HG02798 (cell line): ENCODE results near the gene GPR155.
"Not testable (repeated sequence)": the region's sequence is repeated elsewhere in the genome, so short reads cannot be mapped to it uniquely, and the experiment has no call there.

ENCODE experiments used
- ATAC-seq: cut with Tn5 transposase; IDR thresholded peaks from one replicate; pipeline ENCODE4 v1.9.1; 2021; ENCODE audit warnings: mild to moderate bottlenecking; ENCODE audit not compliant: unreplicated experiment, poor library complexity

The GPR155 gene

GRCh38 chr2:174492963-174493431, 6.2 kb upstream of the GPR155 start:
- peak; percentile 96 for ATAC-seq

GRCh38 chr2:174491947-174492346, 5.1 kb upstream of the GPR155 start:
- ATAC-seq, result no peak

GRCh38 chr2:174490051-174490450, 3.2 kb upstream of the GPR155 start:
- no peak for ATAC-seq

DNA sequence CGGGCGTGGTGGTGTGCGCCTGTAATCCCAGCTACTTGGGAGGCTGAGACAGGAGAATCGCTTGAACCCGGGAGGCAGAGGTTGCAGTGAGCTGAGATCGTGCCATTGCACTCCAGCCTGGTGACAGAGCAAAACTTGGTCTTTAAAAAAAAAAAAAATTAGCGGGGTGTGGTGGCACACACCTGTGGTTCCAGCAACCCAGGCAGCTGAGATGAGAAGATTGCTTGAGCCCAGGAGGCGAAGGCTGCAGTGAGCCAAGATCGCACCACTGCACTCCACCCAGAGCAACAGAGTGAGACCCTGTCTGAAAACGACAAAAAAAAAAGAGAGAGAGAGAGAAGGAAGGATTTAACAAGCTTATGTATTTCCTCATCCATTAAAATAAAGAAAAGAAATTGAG, 2.7 kb upstream of the GPR155 start:
- not testable (repeated sequence) for ATAC-seq

GRCh38 chr2:174487820-174488162, 962 bp upstream of the GPR155 start:
- ATAC-seq, result no peak

DNA sequence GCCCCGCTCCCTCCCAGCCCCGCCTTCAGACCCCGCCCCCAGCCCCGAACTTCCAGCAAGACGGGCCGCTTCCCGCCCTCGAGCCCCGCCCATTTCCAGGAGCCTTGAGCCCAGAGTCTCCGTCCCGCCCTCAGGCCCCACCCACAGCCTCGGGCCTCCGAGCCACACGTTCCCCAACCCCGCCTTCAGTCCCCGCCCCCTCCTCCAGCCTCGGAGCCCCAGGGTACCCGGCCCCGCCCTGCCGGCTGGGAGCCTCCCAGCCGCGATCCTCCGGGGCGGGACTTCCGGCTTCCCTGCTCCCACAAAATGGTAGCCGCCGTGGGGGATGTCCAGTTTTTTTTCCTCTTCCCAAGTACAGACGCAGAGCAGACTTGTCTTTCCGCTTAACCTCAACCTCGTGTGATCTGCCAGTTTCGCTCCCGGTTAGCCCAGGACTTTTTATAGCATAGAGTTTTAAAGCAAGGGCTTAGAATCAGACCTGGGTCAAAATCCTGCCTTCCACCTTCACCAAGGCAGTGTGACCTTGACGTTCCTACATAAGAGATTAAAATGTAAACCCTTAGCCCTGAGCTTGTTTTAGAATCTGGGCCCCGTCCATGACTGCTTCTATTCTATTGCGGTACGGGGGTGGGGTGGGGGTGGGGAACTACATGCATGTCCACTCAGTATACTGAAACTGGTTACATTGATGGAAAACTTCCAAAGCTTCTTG, 435 bp upstream of the GPR155 start:
- peak; percentile 95 for ATAC-seq

DNA sequence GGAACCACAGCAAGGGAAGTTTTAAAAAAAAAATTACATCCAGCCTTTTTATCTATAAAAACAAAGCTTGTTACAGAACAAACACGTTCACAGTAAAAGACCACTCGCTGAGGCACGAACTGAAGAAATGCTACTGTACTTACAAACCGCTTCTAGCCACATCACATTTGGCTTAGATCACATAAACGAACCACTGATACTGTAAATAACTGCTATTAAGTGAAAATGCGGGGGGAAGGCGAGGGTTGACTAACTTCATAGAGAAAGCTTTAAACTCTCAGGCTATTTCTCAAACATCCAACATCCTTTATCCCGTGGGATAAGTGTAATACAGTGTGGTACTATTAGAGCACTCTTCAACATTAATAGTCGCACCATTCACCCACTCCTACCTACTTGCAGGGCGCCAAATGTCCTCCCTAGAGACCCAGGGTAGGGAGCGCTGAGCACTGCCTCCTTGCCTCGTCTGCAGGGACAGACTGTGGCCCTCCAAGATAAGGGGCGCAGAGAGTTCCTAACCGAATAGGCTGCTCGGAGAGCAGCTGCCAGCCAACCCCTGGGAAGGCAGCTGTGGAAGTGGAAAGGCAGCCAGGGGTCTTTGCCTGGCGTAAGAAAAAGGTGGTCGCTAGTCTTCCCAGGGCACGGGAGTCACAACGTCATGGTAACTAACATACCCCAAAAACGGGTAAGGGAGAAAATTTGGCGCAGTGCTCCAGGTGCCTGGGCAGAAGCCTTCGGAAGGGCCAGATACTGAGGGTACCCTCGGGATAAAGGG, 854 bp downstream of the GPR155 start:
- ATAC-seq, result peak; percentile 25

DNA sequence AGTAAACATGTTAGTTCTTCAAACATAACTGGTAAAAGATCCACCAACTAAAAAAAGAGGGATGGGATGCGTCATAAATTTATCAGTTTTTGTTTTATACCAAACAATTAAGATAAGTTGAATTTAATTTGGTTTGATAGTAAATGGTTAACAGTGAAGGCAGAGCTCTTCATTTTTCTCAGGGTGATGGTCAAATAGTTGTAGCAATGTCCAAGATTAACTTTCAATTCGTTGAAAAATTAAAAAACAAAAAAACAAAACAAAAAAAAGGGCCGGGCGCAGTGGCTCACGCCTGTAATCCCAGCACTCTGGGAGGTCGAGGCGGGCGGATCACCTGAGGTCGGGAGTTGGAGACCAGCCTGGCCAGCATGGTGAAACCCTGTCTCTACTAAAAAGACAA, 1.8 kb downstream of the GPR155 start:
- ATAC-seq, result not testable (repeated sequence)

- no peak for ATAC-seq
These were observed 2.3 kb downstream of the GPR155 start for GRCh38 chr2:174484573-174484972.

- no peak for ATAC-seq
These were observed 4.0 kb downstream of the GPR155 start for GRCh38 chr2:174482854-174483253.

GRCh38 chr2:174477759-174478158, 9.1 kb downstream of the GPR155 start:
- no peak for ATAC-seq

DNA sequence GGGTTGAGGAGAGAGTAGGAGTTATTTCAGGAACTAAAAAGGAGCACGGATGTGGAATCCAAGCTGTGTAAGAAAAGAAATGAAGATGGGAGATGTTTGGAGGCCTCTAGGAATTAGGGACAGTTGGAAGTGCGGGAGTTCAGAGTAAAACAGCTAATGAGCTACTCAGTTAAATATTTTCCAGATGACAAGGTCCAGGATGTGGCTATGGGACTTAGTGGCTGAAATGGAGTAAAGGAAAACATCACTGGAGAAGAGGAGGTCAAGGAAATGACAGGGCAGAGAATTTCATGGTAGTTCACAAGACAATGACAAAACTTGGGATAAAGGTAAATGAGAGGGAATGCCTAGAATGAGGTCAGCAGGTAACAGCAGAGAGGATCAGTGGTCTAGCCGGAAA, 13.0 kb downstream of the GPR155 start:
- no peak for ATAC-seq

DNA sequence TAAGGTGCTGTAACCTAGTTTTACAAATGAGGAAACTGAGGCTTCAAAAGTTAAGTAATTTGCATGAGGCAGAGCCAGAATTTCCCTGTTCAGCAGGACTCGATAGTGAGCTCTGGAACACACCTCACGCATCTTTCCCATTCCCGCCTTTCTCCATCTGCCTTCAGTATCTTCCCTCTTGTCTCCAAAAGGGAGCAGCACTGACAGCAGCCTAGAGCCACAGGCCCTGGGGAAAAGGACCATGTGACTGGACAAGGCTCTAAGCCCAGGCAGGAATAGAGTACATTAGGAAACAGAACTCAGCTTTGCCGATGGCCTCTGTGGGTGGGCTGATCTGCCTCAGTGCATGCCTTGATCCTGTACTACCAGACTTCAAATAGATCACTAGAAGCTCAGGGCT, 21.5 kb downstream of the GPR155 start:
- ATAC-seq, result no peak

GRCh38 chr2:174461221-174461620, 25.6 kb downstream of the GPR155 start:
- no peak for ATAC-seq

DNA sequence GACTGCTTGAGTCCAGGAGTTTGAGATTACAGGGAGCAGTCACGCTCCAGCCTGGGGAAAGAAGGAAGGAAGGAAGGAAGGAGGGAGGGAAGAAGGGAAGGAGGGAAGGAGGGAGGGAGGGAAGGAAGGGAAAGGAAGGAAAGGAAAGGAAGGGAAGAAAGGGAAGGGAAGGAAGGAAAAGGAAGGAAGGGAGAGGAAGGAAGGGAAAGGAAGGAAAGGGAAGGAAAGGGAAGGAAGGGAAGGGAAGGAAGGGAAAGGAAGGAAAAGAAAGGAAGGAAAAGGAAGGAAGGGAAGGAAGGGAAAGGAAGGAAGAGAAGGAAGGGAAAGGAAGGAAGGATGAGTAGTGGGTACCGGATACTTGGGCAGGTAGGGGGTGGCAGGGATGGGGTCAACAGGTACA, 32.3 kb downstream of the GPR155 start:
- ATAC-seq, result no peak

- ATAC-seq, result no peak
These were observed 36.6 kb downstream of the GPR155 start for GRCh38 chr2:174450021-174450816.

DNA sequence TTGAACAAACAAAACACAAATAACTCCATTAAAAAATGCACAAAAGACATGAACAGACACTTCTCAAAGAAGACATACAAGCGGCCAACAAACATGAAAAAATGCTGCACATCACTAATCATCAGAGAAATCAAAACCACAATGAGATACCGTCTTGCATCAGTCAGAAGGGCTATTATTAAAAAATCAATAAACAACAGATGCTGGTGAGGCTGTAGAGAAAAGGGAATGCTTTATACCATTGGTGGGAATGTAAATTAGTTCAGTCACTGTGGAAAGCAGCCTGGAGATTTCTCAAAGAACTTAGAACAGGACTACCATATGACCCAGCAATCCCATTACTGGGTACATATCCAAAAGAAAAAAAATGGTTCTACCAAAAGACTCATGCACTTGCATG, 37.8 kb downstream of the GPR155 start:
- ATAC-seq, result no peak

DNA sequence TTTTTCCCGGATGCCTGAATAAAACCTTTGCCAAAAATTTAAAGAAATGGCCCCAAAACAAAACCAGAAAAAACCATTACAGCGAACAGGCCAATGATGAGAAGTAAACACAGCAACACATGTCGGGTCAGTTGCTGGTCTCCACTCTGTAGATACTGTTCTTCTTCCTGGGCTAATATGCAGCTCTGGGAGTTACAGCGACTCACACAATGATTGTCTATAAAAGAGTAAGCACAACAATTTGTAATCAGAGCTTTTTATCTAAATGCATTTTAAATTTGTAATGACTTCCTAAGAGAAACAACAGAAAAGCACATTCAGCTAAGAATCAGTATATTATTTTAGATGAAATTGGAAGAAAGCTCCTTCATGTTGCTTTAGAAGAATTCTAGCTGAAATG, 40.3 kb downstream of the GPR155 start:
- ATAC-seq, result no peak

GRCh38 chr2:174445248-174445647, 41.6 kb downstream of the GPR155 start:
- no peak for ATAC-seq

DNA sequence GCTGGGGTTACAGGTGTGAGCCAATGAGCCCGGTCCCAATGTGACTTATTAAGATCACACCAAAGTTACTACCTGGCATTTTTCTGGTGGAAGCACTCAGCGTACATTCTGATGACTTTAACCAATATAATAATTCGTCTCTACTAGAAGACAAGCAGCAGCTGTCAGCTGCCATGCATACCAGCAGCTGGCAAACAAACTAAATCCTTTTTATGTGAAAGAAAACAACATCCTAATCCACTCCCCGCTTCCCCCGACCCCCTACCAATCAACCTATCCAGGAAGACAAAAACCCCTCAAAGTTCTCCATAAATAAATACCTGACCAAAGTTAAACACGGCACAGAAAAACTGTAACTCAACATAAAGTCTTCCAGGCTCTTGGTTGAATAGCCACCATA, 42.1 kb downstream of the GPR155 start:
- no peak for ATAC-seq
